Activated T-helper 2 cell treated with anti-CD3 and anti-CD28 coated beads, Interferon-gamma antibody, Interleukin-2, Interleukin-4, amounts not matched to agents 10 μg/mL and 5 μg/mL and 100 μg/mL, durations not matched to agents 14 hours and 24 hours and 36 hours (primary cell): ENCODE results near the gene C17orf107. TPM values are rescaled to one million over a fixed set of nuclear protein-coding genes. Genes with fewer than 3 reads are reported as not detected.
"Not testable (repeated sequence)": the region's sequence is repeated elsewhere in the genome, so short reads cannot be mapped to it uniquely, and the experiment has no call there.

Experiments used
- DNase-seq: peaks from one replicate; pipeline ENCODE4 v3.0.0; 2021; ENCODE audit warnings: low spot score
- H3K27ac Mint-ChIP-seq: one replicate; pipeline ENCODE4 v1.8.0; 2021; ENCODE audit warnings: mixed read lengths
- H3K27me3 Mint-ChIP-seq: one replicate; pipeline ENCODE4 v1.8.0; 2021; ENCODE audit warnings: low read depth, mixed read lengths
- H3K36me3 Mint-ChIP-seq: one replicate; pipeline ENCODE4 v1.8.0; 2021; ENCODE audit warnings: low read depth, mixed read lengths
- H3K4me1 Mint-ChIP-seq: one replicate; pipeline ENCODE4 v1.8.0; 2021; ENCODE audit warnings: low read depth, mixed read lengths
- H3K4me3 Mint-ChIP-seq: one replicate; pipeline ENCODE4 v1.8.0; 2021; ENCODE audit warnings: low read depth, mild to moderate bottlenecking, moderate library complexity, mixed read lengths
- H3K9me3 Mint-ChIP-seq: one replicate; pipeline ENCODE4 v1.8.0; 2021; ENCODE audit warnings: mixed read lengths
- intact Hi-C: fragments of 100-400 bp; cut with micrococcal nuclease; formaldehyde crosslinking; loops from one replicate; pipeline ENCODE4 v1.15.1; 2023
- total RNA-seq: library from RNA; stranded (reverse); gene quantifications from 2 replicates; pipeline ENCODE4 v1.2.3, GENCODE V29; 2022

C17orf107 gene
- total RNA-seq, 1 donor from 2014 or later: 1.3 TPM

- peak; percentile 72 for DNase-seq
- Mint-ChIP-seq H3K9me3 (no peaks in the 10 kb centered on the region), H3K27ac (no peak overlapping the region), H3K4me3 (no peak overlapping the region), H3K36me3 (no peaks in the 10 kb centered on the region), H3K27me3 (peaks cover 3% of the 10 kb centered on the region), H3K4me1 (no peaks in the 10 kb centered on the region)
- intact Hi-C loops: loop anchor here (1.0 to 10.0 kb wide), 5 partner anchors 30 to 204 kb away; partner anchors contain the start of genes PELP1 and SPAG7
Observed at GRCh38 chr17:4908711-4909496, 9.6 kb downstream of the C17orf107 start.

- H3K27me3 Mint-ChIP-seq: peaks cover 3% of the 10 kb centered on the region
- intact Hi-C loops: no loop called here
- no peak for DNase-seq
- H3K9me3 Mint-ChIP-seq: no peaks in the 10 kb centered on the region
- no peaks in the 10 kb centered on the region for H3K36me3 Mint-ChIP-seq
- no peak overlapping the region for H3K27ac Mint-ChIP-seq
- no peak overlapping the region for H3K4me3 Mint-ChIP-seq
- H3K4me1 Mint-ChIP-seq: no peaks in the 10 kb centered on the region
Observed at GRCh38 chr17:4913994-4914393, 14.7 kb downstream of the C17orf107 start.

- H3K36me3 Mint-ChIP-seq, H3K4me1 Mint-ChIP-seq, H3K27me3 Mint-ChIP-seq, H3K9me3 Mint-ChIP-seq, H3K4me3 Mint-ChIP-seq, DNase-seq, intact Hi-C loops, H3K27ac Mint-ChIP-seq: not testable (repeated sequence)
Observed at GRCh38 chr17:4914551-4914950, 15.2 kb downstream of the C17orf107 start.

- Mint-ChIP-seq H3K4me1 (no peaks in the 10 kb centered on the region), H3K36me3 (peaks cover 4% of the 10 kb centered on the region), H3K27ac (no peak overlapping the region), H3K4me3 (no peak overlapping the region), H3K9me3 (no peaks in the 10 kb centered on the region), H3K27me3 (no peaks in the 10 kb centered on the region)
- DNase-seq: no peak
- intact Hi-C loops: no loop called here
Observed at GRCh38 chr17:4919511-4920047, 20.2 kb downstream of the C17orf107 start.

GRCh38 chr17:4920351-4921048 lies 21.2 kb downstream of the C17orf107 start:
- Mint-ChIP-seq H3K4me1 (no peaks in the 10 kb centered on the region), H3K27me3 (no peaks in the 10 kb centered on the region), H3K4me3 (no peak overlapping the region), H3K27ac (no peak overlapping the region), H3K9me3 (no peaks in the 10 kb centered on the region), H3K36me3 (peaks cover 5% of the 10 kb centered on the region)
- intact Hi-C loops: no loop called here
- DNase-seq: no peak

- DNase-seq: no peak
- H3K27me3 Mint-ChIP-seq: no peaks in the 10 kb centered on the region
- H3K4me3 Mint-ChIP-seq: no peak overlapping the region
- H3K36me3 Mint-ChIP-seq: peaks cover 6% of the 10 kb centered on the region
- H3K27ac Mint-ChIP-seq: no peak overlapping the region
- H3K4me1 Mint-ChIP-seq: peaks cover under 1% of the 10 kb centered on the region
- no peaks in the 10 kb centered on the region for H3K9me3 Mint-ChIP-seq
- intact Hi-C loops: no loop called here
Observed at GRCh38 chr17:4921320-4921719, 22.0 kb downstream of the C17orf107 start.

- H3K4me1 Mint-ChIP-seq, DNase-seq, H3K4me3 Mint-ChIP-seq, H3K27me3 Mint-ChIP-seq, H3K9me3 Mint-ChIP-seq, intact Hi-C loops: not testable (repeated sequence)
- Mint-ChIP-seq H3K36me3 (peaks cover 33% of the 10 kb centered on the region), H3K27ac (peak overlapping the region; percentile 29)
Observed at GRCh38 chr17:4926577-4927335, 27.4 kb downstream of the C17orf107 start.

GRCh38 chr17:4928881-4929280 lies 29.5 kb downstream of the C17orf107 start:
- Mint-ChIP-seq H3K4me1 (peaks cover 8% of the 10 kb centered on the region), H3K27ac (no peak overlapping the region), H3K27me3 (no peaks in the 10 kb centered on the region), H3K9me3 (no peaks in the 10 kb centered on the region), H3K36me3 (peaks cover 33% of the 10 kb centered on the region), H3K4me3 (no peak overlapping the region)
- intact Hi-C loops: no loop called here
- no peak for DNase-seq

GRCh38 chr17:4931963-4932362 lies 32.6 kb downstream of the C17orf107 start, which contains the start of gene GP1BA:
TSS of gene GP1BA (plus strand) at chr17:4932277. CDS start at chr17:4932605, 328 bp downstream.
- no peak within 1 kb of the TSS for H3K4me3 Mint-ChIP-seq
- intact Hi-C loops: no loop called here
- H3K27me3 Mint-ChIP-seq: no peaks in the 10 kb centered on the region
- no peak for DNase-seq
- H3K4me1 Mint-ChIP-seq: peaks cover 13% of the 10 kb centered on the region
- H3K36me3 Mint-ChIP-seq: peaks cover 34% of the 10 kb centered on the region
- H3K27ac Mint-ChIP-seq: no peak within 1 kb of the TSS
- no peaks in the 10 kb centered on the region for H3K9me3 Mint-ChIP-seq

GRCh38 chr17:4932756-4933155 lies 33.4 kb downstream of the C17orf107 start:
- no peak for DNase-seq
- H3K4me1 Mint-ChIP-seq: peaks cover 16% of the 10 kb centered on the region
- H3K9me3 Mint-ChIP-seq: no peaks in the 10 kb centered on the region
- peaks cover 40% of the 10 kb centered on the region for H3K36me3 Mint-ChIP-seq
- H3K27ac Mint-ChIP-seq: no peak overlapping the region
- H3K27me3 Mint-ChIP-seq: no peaks in the 10 kb centered on the region
- intact Hi-C loops: no loop called here
- no peak overlapping the region for H3K4me3 Mint-ChIP-seq

GRCh38 chr17:4933646-4934045 lies 34.3 kb downstream of the C17orf107 start:
- DNase-seq: no peak
- Mint-ChIP-seq H3K36me3 (peaks cover 43% of the 10 kb centered on the region), H3K4me1 (peaks cover 22% of the 10 kb centered on the region), H3K27me3 (no peaks in the 10 kb centered on the region), H3K4me3 (no peak overlapping the region), H3K27ac (no peak overlapping the region), H3K9me3 (no peaks in the 10 kb centered on the region)
- intact Hi-C loops: no loop called here

GRCh38 chr17:4934173-4934979 lies 35.0 kb downstream of the C17orf107 start:
- Mint-ChIP-seq H3K4me3 (no peak overlapping the region), H3K27me3 (no peaks in the 10 kb centered on the region), H3K36me3 (peaks cover 42% of the 10 kb centered on the region), H3K27ac (peak overlapping the region; percentile 40), H3K4me1 (peaks cover 26% of the 10 kb centered on the region), H3K9me3 (no peaks in the 10 kb centered on the region)
- intact Hi-C loops: no loop called here
- no peak for DNase-seq
